Thoracic aorta (tissue), 2 donors: Measurements from ENCODE around the gene ACSM2B. TPM values are rescaled to one million over a fixed set of nuclear protein-coding genes. Genes with fewer than 3 reads are reported as not detected.
"Not testable (repeated sequence)": the region's sequence is repeated elsewhere in the genome, so short reads cannot be mapped to it uniquely, and the experiment has no call there.

ENCODE experiments used
- ATAC-seq: fragments of 150-250 bp; one replicate; pipeline ENCODE4 v1.8.0; 2017; ENCODE audit warnings: low read depth; ENCODE audit not compliant: insufficient number of reproducible peaks, low FRiP score
- DNase-seq: peaks from one replicate; pipeline ENCODE4 v3.0.0-alpha.2; 2020; ENCODE audit warnings: low spot score
- H3K27ac ChIP-seq, 2 donors: fragments of 200-600 bp; sonication (generic); 1 replicate in 1 of 2; 2 replicates in 1 of 2; pipeline ENCODE4 v1.5.1; 2016; ENCODE audit warnings: mild to moderate bottlenecking in 2 of 2, moderate library complexity in 2 of 2
- H3K27me3 ChIP-seq: fragments of 200-600 bp; sonication (generic); replicated peaks from 2 replicates; pipeline ENCODE4 v1.6.0; 2016; ENCODE audit warnings: mild to moderate bottlenecking; ENCODE audit not compliant: insufficient read depth
- H3K36me3 ChIP-seq: fragments of 200-600 bp; sonication (generic); one replicate; pipeline ENCODE4 v1.5.1; 2016
- H3K4me1 ChIP-seq, 2 donors: fragments of 200-600 bp; sonication (generic); 1 replicate in 1 of 2; 2 replicates in 1 of 2; pipeline versions ENCODE4 v1.5.1 to v1.6.0; 2016; ENCODE audit warnings: low read depth in 2 of 2, mild to moderate bottlenecking in 1 of 2; ENCODE audit not compliant: control insufficient read depth in 1 of 2
- H3K4me3 ChIP-seq: fragments of 200-600 bp; sonication (generic); 2 replicates; pipeline ENCODE4 v1.5.1; 2016; ENCODE audit warnings: mild to moderate bottlenecking
- H3K9me3 ChIP-seq: fragments of 200-600 bp; sonication (generic); 2 replicates; pipeline ENCODE4 v1.5.1; 2016
- total RNA-seq, 2 donors: library from RNA; depleted of rRNA; stranded (reverse); fragments of >200 nt; gene quantifications; one replicate each; pipeline versions ENCODE4 v1.1.0 to v1.2.3, GENCODE V29; 2016
- TF ChIP-seq, protein P1 (sequence below): fragments of 200-600 bp; sonication (generic); IDR thresholded peaks from one replicate; pipeline ENCODE4 v1.5.1; 2019; ENCODE audit warnings: antibody characterized with exemption

Gene ACSM2B
- total RNA-seq: not detected

DNA sequence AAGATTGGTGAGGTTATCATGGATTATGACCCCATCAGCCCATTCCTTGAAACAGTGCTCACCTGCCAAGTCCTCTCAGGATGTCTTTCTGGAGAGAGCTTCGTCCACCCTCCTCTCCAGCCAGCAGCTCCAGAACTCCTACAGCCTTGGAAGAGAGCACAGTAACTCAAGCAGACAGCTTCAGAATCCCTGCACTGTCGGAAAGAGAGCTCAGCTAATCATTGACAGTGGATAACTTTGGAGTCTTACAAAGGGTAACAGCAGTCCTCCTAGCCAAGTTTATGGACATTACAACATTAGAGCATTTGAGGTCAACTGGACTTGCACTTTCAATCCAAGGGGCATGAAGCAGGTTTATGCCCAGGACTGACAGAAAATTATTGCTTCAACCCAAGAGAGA, at the start of gene ACSM2B:
ACSM2B (minus strand) TSS at position 223 of the 400 bp plus-strand sequence. CDS start 11,522 bp downstream, outside the sequence.
- not testable (repeated sequence) for H3K27ac ChIP-seq, H3K36me3 ChIP-seq, H3K4me3 ChIP-seq, H3K27me3 ChIP-seq, H3K9me3 ChIP-seq, H3K4me1 ChIP-seq, ATAC-seq, DNase-seq

DNA sequence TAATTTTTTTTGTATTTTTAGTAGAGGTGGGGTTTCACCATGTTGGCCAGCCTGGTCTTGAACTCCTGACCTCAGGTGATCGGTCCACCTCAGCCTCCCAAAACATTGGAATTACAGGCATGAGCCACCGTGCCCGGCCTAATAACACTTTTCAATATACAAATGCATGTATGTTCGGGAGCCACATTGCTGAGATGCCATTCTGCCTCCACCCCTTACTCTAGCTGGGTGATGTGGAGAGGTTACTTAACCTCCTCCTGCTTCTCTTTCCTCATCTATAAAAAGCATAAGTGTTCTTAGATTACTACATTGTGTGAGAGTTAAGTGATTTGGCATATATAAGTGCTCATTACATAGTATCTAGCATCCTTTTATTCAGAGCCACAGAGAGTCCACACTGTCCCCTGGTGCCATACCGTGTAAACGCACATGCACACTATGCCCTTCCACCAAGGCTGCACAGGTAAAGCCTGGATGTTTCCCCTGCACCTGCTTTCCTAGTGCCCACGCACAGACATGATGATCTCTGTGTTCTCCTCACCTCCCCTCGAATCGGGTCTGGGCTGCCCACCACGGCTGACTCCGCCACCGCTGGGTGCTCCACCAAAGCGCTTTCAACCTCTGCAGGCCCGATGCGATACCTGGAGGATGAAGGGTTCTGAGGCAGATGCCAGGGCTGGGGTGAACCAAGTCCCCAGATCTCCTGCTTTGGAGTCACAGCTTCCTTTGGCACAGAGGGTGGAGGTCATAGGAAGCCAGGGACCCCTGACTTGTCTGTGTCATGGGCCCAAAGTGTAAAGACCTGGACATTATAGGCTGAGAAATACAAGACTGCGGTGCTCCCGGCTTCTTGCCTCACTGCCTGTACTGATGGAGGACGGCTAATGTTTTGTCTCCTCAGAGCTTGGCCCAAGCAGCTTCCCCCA, 49.0 kb upstream of the ACSM2B start:
- Histone ChIP-seq H3K9me3 (no peaks in the 10 kb centered on the region), H3K27me3 (no peaks in the 10 kb centered on the region), H3K36me3 (no peaks in the 10 kb centered on the region), H3K27ac (no peak overlapping the region), H3K4me1 (peaks cover 0 to 9% of the 10 kb centered on the region in 2 donors), H3K4me3 (no peak overlapping the region)
- TF ChIP-seq, protein P1, sequence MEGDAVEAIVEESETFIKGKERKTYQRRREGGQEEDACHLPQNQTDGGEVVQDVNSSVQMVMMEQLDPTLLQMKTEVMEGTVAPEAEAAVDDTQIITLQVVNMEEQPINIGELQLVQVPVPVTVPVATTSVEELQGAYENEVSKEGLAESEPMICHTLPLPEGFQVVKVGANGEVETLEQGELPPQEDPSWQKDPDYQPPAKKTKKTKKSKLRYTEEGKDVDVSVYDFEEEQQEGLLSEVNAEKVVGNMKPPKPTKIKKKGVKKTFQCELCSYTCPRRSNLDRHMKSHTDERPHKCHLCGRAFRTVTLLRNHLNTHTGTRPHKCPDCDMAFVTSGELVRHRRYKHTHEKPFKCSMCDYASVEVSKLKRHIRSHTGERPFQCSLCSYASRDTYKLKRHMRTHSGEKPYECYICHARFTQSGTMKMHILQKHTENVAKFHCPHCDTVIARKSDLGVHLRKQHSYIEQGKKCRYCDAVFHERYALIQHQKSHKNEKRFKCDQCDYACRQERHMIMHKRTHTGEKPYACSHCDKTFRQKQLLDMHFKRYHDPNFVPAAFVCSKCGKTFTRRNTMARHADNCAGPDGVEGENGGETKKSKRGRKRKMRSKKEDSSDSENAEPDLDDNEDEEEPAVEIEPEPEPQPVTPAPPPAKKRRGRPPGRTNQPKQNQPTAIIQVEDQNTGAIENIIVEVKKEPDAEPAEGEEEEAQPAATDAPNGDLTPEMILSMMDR: no peak
- ATAC-seq: no peak
- no peak for DNase-seq

DNA sequence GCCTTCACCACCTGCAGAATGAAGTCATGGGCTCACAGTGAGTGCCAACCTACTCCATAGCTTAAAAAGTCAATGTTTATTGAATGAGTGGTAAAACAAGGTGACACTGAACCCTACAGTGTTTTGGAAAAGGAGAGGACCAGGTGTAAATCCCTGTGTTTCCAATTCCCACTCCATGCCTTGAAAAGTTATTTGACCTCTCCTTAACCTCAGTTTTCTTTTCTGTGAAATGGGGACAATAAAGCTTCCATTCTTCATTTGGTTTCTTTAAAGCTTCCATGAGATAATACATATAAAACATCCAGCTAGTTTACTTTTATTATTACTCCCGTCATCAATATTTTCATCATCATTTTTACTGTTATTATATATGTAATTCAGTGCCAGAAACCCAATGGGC, 48.0 kb upstream of the ACSM2B start:
- DNase-seq (no peak), ATAC-seq (no peak)
- TF ChIP-seq, protein P1: no peak

DNA sequence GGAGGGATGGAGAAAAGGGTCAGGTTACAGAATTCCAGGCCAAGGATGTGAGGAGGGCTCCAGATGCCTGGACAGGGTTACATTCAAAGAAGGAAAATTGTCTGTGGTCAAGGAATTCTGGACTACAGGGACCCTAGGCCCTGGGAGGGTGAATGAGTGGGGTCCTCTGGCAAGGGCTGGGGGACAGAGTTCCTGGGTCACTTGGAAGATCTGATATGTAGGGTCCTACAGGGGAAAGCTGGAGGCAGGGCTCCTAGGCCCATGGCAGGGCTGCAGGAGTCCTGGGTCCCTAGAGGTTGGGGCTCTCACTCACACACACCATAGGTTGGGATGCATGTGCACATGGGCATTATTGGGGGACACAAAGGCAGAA, 46.3 kb upstream of the ACSM2B start:
- H3K36me3 ChIP-seq: no peaks in the 10 kb centered on the region
- no peak for ATAC-seq
- H3K4me3 ChIP-seq: no peak overlapping the region
- no peaks in the 10 kb centered on the region for H3K9me3 ChIP-seq
- no peaks in the 10 kb centered on the region for H3K27me3 ChIP-seq
- TF ChIP-seq, protein P1: no peak
- no peak for DNase-seq
- no peak overlapping the region for H3K27ac ChIP-seq
- H3K4me1 ChIP-seq: no peaks in the 10 kb centered on the region

More for the DNA sequence above, 48.0 kb upstream of the ACSM2B start:
- no peaks in the 10 kb centered on the region for H3K9me3 ChIP-seq
- no peak overlapping the region for H3K4me3 ChIP-seq
- peaks cover 0 to 9% of the 10 kb centered on the region in 2 donors for H3K4me1 ChIP-seq
- H3K27ac ChIP-seq: no peak overlapping the region
- H3K36me3 ChIP-seq: no peaks in the 10 kb centered on the region
- H3K27me3 ChIP-seq: no peaks in the 10 kb centered on the region

DNA sequence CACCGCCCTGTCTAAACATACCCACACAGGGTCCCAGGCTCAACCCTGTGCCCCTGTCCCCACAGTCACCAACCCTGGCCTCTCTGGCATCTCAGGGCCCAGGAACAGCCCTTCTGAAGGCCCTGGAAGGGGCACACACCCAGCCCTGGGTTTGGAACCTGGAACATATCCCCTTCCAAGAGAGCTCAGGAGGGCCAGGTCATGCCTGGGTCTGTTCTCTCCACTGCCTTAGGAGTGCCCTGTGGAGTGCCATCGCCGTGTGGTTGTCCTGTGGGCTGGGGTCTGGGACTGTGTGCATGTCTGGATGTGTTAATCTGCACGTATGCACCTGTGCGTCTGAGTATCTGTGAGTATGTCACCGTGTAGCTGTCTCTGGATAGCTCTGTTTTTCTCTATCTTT, 45.2 kb upstream of the ACSM2B start:
- TF ChIP-seq, protein P1: no peak
- Histone ChIP-seq H3K27ac (no peak overlapping the region), H3K9me3 (no peaks in the 10 kb centered on the region), H3K36me3 (no peaks in the 10 kb centered on the region), H3K4me3 (no peak overlapping the region), H3K27me3 (no peaks in the 10 kb centered on the region), H3K4me1 (no peaks in the 10 kb centered on the region)
- no peak for DNase-seq
- no peak for ATAC-seq
